T-helper 1 cell treated with Interleukin-12 subunit alpha and Interleukin-12 subunit beta and Interleukin-4 antibody, amounts not matched to agents 30 ng/mL and 1 ng/mL, for 36 hours (primary cell): ENCODE results near the gene NACAD. TPM values are rescaled to one million over a fixed set of nuclear protein-coding genes. Genes with fewer than 3 reads are reported as not detected.
"Not testable (repeated sequence)": the region's sequence is repeated elsewhere in the genome, so short reads cannot be mapped to it uniquely, and the experiment has no call there.

Experiments
- intact Hi-C: fragments of 100-400 bp; cut with micrococcal nuclease; formaldehyde crosslinking; loops from one replicate; pipeline ENCODE4 v1.15.1; 2024
- total RNA-seq: library from RNA; stranded (reverse); gene quantifications from 2 replicates; pipeline ENCODE4 v1.2.3, GENCODE V29; 2022

Gene NACAD
- total RNA-seq, 1 donor from 2014 or later: not detected

- intact Hi-C loops: no loop called here
Observed at GRCh38 chr7:45060295-45060694, 28.5 kb downstream of the NACAD start.

GRCh38 chr7:45057878-45058277, 30.9 kb downstream of the NACAD start:
- intact Hi-C loops: no loop called here

GRCh38 chr7:45055594-45056219, 33.1 kb downstream of the NACAD start:
- intact Hi-C loops: no loop called here

GRCh38 chr7:45055016-45055415, 33.8 kb downstream of the NACAD start:
- intact Hi-C loops: no loop called here

- intact Hi-C loops: no loop called here
Observed at GRCh38 chr7:45054442-45054841, 34.3 kb downstream of the NACAD start.

- intact Hi-C loops: no loop called here
Observed at GRCh38 chr7:45053941-45054340, 34.8 kb downstream of the NACAD start.

GRCh38 chr7:45053401-45053800, 35.4 kb downstream of the NACAD start:
- intact Hi-C loops: no loop called here

- intact Hi-C loops: no loop called here
Observed at GRCh38 chr7:45052011-45052410, 36.8 kb downstream of the NACAD start.

- intact Hi-C loops: no loop called here
Observed at GRCh38 chr7:45050198-45050597, 38.6 kb downstream of the NACAD start.

- intact Hi-C loops: no loop called here
Observed at GRCh38 chr7:45048748-45049147, 40.0 kb downstream of the NACAD start.

- intact Hi-C loops: no loop called here
Observed at GRCh38 chr7:45044338-45044737, 44.4 kb downstream of the NACAD start.

GRCh38 chr7:45039106-45039505, 49.7 kb downstream of the NACAD start:
- intact Hi-C loops: no loop called here

GRCh38 chr7:45037876-45038275, 50.9 kb downstream of the NACAD start:
- intact Hi-C loops: loop anchor here (2.0 kb wide), 2 partner anchors 15 to 37 kb away; partner anchors contain the start of gene CCM2

- intact Hi-C loops: loop anchor here (1.0 to 2.0 kb wide), 4 partner anchors 9 to 57 kb away; partner anchors contain the start of genes CCM2 and MYO1G
Observed at GRCh38 chr7:45036796-45037195, 52.0 kb downstream of the NACAD start.

- intact Hi-C loops: loop anchor here (1.0 to 2.0 kb wide), 4 partner anchors 9 to 57 kb away; partner anchors contain the start of genes CCM2 and MYO1G
Observed at GRCh38 chr7:45036317-45036716, 52.5 kb downstream of the NACAD start.

- intact Hi-C loops: loop anchor here (1.0 to 2.0 kb wide), 4 partner anchors 9 to 57 kb away; partner anchors contain the start of genes CCM2 and MYO1G
Observed at GRCh38 chr7:45035893-45036292, 52.9 kb downstream of the NACAD start.

GRCh38 chr7:45035371-45035770, 53.4 kb downstream of the NACAD start:
- intact Hi-C loops: no loop called here

- intact Hi-C loops: not testable (repeated sequence)
Observed at GRCh38 chr7:45034710-45035109, 54.1 kb downstream of the NACAD start.

GRCh38 chr7:45033931-45034290, 54.9 kb downstream of the NACAD start:
- intact Hi-C loops: no loop called here

- intact Hi-C loops: no loop called here
Observed at GRCh38 chr7:45033261-45033930, 55.4 kb downstream of the NACAD start.

- intact Hi-C loops: no loop called here
Observed at GRCh38 chr7:45032421-45032820, 56.3 kb downstream of the NACAD start.

GRCh38 chr7:45031829-45032228, 56.9 kb downstream of the NACAD start:
- intact Hi-C loops: no loop called here
